ENCODE measurements around the gene NAGLU. TPM values are rescaled to one million over a fixed set of nuclear protein-coding genes. Genes with fewer than 3 reads are reported as not detected.

The NAGLU gene
- polyA plus RNA-seq, 1 of the 3 experiments (the other 2 are of a cell fraction) = 33.9 TPM

DNA sequence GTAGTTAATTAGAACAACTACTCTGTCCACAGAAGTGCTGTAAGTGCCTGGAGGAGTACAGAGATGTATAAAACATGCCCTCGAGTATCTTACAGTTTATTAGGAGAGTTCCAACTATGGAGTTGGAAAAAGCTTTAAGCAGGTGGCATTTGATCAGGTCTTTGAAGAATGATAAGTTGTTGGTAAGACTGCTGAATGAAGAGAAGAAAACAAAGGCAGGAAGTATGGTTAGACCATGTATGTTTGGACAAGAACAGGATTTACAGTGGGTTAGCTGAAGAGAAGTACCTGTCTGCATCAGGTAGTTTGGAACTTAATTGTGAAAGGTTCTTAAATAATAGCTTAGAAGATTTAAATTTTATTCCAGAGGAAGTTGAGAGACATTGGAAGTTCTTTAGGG is 48.0 kb upstream of the NAGLU start:
- no peaks in the 10 kb centered on the region for H3K79me2 ChIP-seq (ENCODE audit: insufficient read depth)
- H3F3A ChIP-seq (replicated peaks; ENCODE audit: insufficient read depth) = no peaks in the 10 kb centered on the region
- H2AFZ ChIP-seq (ENCODE audit: low read depth) = no peak overlapping the region
- POLR2A ChIA-PET = no interaction called here
- H3K27me3 ChIP-seq (ENCODE audit: insufficient read depth) = no peaks in the 10 kb centered on the region
- TF ChIP-seq FOSL2 (IDR thresholded peaks at IDR 0.05; ENCODE audit: borderline replicate concordance, low read depth) = no peak
- TF ChIP-seq SIN3A (IDR thresholded peaks at IDR 0.05; ENCODE audit: borderline replicate concordance, low read depth, low read length) = no peak
- no peak for TF ChIP-seq SMC3 (IDR thresholded peaks at IDR 0.05; ENCODE audit: low read depth, low read length)
- no peak for TF ChIP-seq RFX5 (IDR thresholded peaks at IDR 0.05; ENCODE audit: low read length)
- TF ChIP-seq NFIC (IDR thresholded peaks at IDR 0.05; ENCODE audit: borderline replicate concordance) = no peak
- TF ChIP-seq NRF1 (IDR thresholded peaks at IDR 0.05; ENCODE audit: low read depth, low read length) = no peak
- TF ChIP-seq POLR2AphosphoS5 (IDR thresholded peaks at IDR 0.05; ENCODE audit: low read depth, low read length) = no peak
- no peak for TF ChIP-seq CTCF (IDR thresholded peaks at IDR 0.05)
- TF ChIP-seq GABPA (IDR thresholded peaks at IDR 0.05; ENCODE audit: low read depth) = no peak
- no peak for TF ChIP-seq RAD21 (IDR thresholded peaks at IDR 0.05; ENCODE audit: low read length)
- TF ChIP-seq MEF2A (IDR thresholded peaks at IDR 0.05; ENCODE audit: borderline replicate concordance, low read depth) = no peak
- no peaks in the 10 kb centered on the region for H3K9me2 ChIP-seq
- H4K20me1 ChIP-seq (ENCODE audit: insufficient read depth) = no peaks in the 10 kb centered on the region
- H3K4me2 ChIP-seq = no peak overlapping the region
- CTCF ChIA-PET = interaction anchor here (1.1 kb wide), 1 partner anchor 33 kb away, joined by 3 read pairs; no protein-coding TSS in a partner anchor
- no peaks in the 10 kb centered on the region for H3K9me3 ChIP-seq
- no peak overlapping the region for H3K9ac ChIP-seq
- no peak overlapping the region for H3K27ac ChIP-seq (ENCODE audit: low read depth in 2 of 2, low read length in 1 of 2)
- no peak for DNase-seq
- 63% methylated on average over 1 of the region's 1 CpG for WGBS (ENCODE audit: low lambda C conversion rate)
- peaks cover 43 to 54% of the 10 kb centered on the region in 2 experiments for H3K36me3 ChIP-seq (replicated peaks in 1 of 2; ENCODE audit: control insufficient read depth in 1 of 2, insufficient read depth in 2 of 2, low read length in 1 of 2)
- no peaks in the 10 kb centered on the region for H3K4me1 ChIP-seq (ENCODE audit: control insufficient read depth in 1 of 2, insufficient read depth in 2 of 2, low read depth in 1 of 2, low read length in 1 of 2)
- H3K4me3 ChIP-seq (ENCODE audit: low read depth in 2 of 2, low read length in 1 of 2) = no peak overlapping the region

DNA sequence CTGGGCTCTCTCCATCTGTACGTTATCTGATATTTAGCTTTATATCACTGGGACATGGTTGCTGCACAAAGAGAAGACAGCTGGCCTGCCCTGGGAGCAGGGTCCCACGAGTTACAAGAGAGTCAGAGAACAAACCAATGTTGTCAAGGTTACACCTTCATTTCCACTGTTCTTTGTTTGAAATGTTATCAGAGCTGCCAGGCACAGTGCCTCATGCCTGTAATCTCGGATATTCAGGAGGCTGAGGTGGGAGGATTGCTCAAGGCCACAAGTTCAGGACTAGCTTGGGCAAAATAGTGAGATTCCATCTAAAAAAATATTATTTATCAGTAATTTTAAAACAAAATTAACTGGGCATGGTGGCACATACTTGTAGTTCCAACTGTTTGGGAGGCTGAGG is 42.7 kb upstream of the NAGLU start:
- 72% methylated on average over 3 of the region's 3 CpGs for WGBS (ENCODE audit: low lambda C conversion rate)
- H3K79me2 ChIP-seq (ENCODE audit: insufficient read depth) = no peaks in the 10 kb centered on the region
- TF ChIP-seq ELF1 (IDR thresholded peaks at IDR 0.05) (no peak), TAF1 (IDR thresholded peaks at IDR 0.05; ENCODE audit: borderline replicate concordance, low read depth, low read length) (no peak), RFX5 (IDR thresholded peaks at IDR 0.05; ENCODE audit: low read length) (no peak), RXRA (IDR thresholded peaks at IDR 0.05; ENCODE audit: borderline replicate concordance, low read depth) (no peak), NFIC (IDR thresholded peaks at IDR 0.05; ENCODE audit: borderline replicate concordance) (no peak), SIN3A (IDR thresholded peaks at IDR 0.05; ENCODE audit: borderline replicate concordance, low read depth, low read length) (no peak), TEAD4 (IDR thresholded peaks at IDR 0.05; ENCODE audit: borderline replicate concordance, insufficient read depth) (no peak), JUND (IDR thresholded peaks at IDR 0.05) (no peak), CHD2 (IDR thresholded peaks at IDR 0.05; ENCODE audit: low read length, partially characterized antibody) (no peak), FOXM1 (IDR thresholded peaks at IDR 0.05; ENCODE audit: low read depth) (no peak), RAD21 (IDR thresholded peaks at IDR 0.05; ENCODE audit: low read length) (no peak), MXI1 (IDR thresholded peaks at IDR 0.05; ENCODE audit: low read depth, low read length) (no peak), NRF1 (IDR thresholded peaks at IDR 0.05; ENCODE audit: low read depth, low read length) (no peak), MAX (IDR thresholded peaks at IDR 0.05; ENCODE audit: low read depth) (no peak), TCF12 (IDR thresholded peaks at IDR 0.05) (no peak)
- H3F3A ChIP-seq (replicated peaks; ENCODE audit: insufficient read depth) = peaks cover 5% of the 10 kb centered on the region
- no peak for DNase-seq
- H3K9me2 ChIP-seq = no peaks in the 10 kb centered on the region
- H4K20me1 ChIP-seq (ENCODE audit: insufficient read depth) = no peaks in the 10 kb centered on the region
- no peak overlapping the region for H3K4me2 ChIP-seq
- no peaks in the 10 kb centered on the region for H3K27me3 ChIP-seq (ENCODE audit: insufficient read depth)
- H2AFZ ChIP-seq (ENCODE audit: low read depth) = no peak overlapping the region
- no peaks in the 10 kb centered on the region for H3K9me3 ChIP-seq
- CTCF ChIA-PET = interaction anchor here (0.8 to 1.0 kb wide), 2 partner anchors 25 to 34 kb away, joined by 3 read pairs; no protein-coding TSS in a partner anchor
- no peak overlapping the region for H3K4me3 ChIP-seq (ENCODE audit: low read depth in 2 of 2, low read length in 1 of 2)
- H3K4me1 ChIP-seq (ENCODE audit: control insufficient read depth in 1 of 2, insufficient read depth in 2 of 2, low read depth in 1 of 2, low read length in 1 of 2) = no peaks in the 10 kb centered on the region
- H3K27ac ChIP-seq (ENCODE audit: low read depth in 2 of 2, low read length in 1 of 2) = no peak overlapping the region
- no peak overlapping the region for H3K9ac ChIP-seq
- peaks cover 34% of the 10 kb centered on the region in 2 experiments for H3K36me3 ChIP-seq (replicated peaks in 1 of 2; ENCODE audit: control insufficient read depth in 1 of 2, insufficient read depth in 2 of 2, low read length in 1 of 2)
- POLR2A ChIA-PET = interaction anchor here (1.2 kb wide), 1 partner anchor 24 kb away, joined by 3 read pairs; no protein-coding TSS in a partner anchor
